ENCODE results near the gene OST4.
"Not testable (repeated sequence)": the region's sequence is repeated elsewhere in the genome, so short reads cannot be mapped to it uniquely, and the experiment has no call there.

Gene OST4

GRCh38 chr2:27079233-27080139, 8.0 kb upstream of the OST4 start:
- no peak for DNase-seq (ENCODE audit: low read depth in 2 of 2)

GRCh38 chr2:27078267-27079194, 7.1 kb upstream of the OST4 start, which contains the start of gene EMILIN1:
TSS of gene EMILIN1 (plus strand) at chr2:27078615. CDS start at chr2:27079066, 451 bp downstream.
- no peak for DNase-seq (ENCODE audit: low read depth in 2 of 2)

GRCh38 chr2:27077231-27077630, 5.8 kb upstream of the OST4 start:
- DNase-seq (ENCODE audit: low read depth in 2 of 2) = no peak

- DNase-seq (ENCODE audit: low read depth in 2 of 2) = no peak
Measured at GRCh38 chr2:27076323-27076722, 4.9 kb upstream of the OST4 start.

- not testable (repeated sequence) for DNase-seq (ENCODE audit: low read depth in 2 of 2)
Measured at GRCh38 chr2:27075566-27075871, 4.1 kb upstream of the OST4 start.

GRCh38 chr2:27074738-27075565, 3.5 kb upstream of the OST4 start:
- no peak for DNase-seq (ENCODE audit: low read depth in 2 of 2)

GRCh38 chr2:27073782-27074181, 2.3 kb upstream of the OST4 start:
- no peak for DNase-seq (ENCODE audit: low read depth in 2 of 2)

GRCh38 chr2:27072920-27073319, 1.5 kb upstream of the OST4 start:
- no peak for DNase-seq (ENCODE audit: low read depth in 2 of 2)

- no peak for DNase-seq (ENCODE audit: low read depth in 2 of 2)
Measured at GRCh38 chr2:27071990-27072830, 756 bp upstream of the OST4 start.

GRCh38 chr2:27070653-27071276, 689 bp downstream of the OST4 start:
- no peak for DNase-seq (ENCODE audit: low read depth in 2 of 2)

GRCh38 chr2:27069961-27070618, 1.4 kb downstream of the OST4 start:
- no peak for DNase-seq (ENCODE audit: low read depth in 2 of 2)

- no peak for DNase-seq (ENCODE audit: low read depth in 2 of 2)
Measured at GRCh38 chr2:27069436-27069835, 2.0 kb downstream of the OST4 start.

- no peak for DNase-seq (ENCODE audit: low read depth in 2 of 2)
Measured at GRCh38 chr2:27067385-27067784, 4.1 kb downstream of the OST4 start.

GRCh38 chr2:27065128-27065527, 6.3 kb downstream of the OST4 start:
- no peak for DNase-seq (ENCODE audit: low read depth in 2 of 2)

GRCh38 chr2:27060323-27060722, 11.1 kb downstream of the OST4 start:
- no peak for DNase-seq (ENCODE audit: low read depth in 2 of 2)

- no peak for DNase-seq (ENCODE audit: low read depth in 2 of 2)
Measured at GRCh38 chr2:27059141-27059820, 12.2 kb downstream of the OST4 start.

GRCh38 chr2:27058210-27058609, 13.2 kb downstream of the OST4 start:
- no peak for DNase-seq (ENCODE audit: low read depth in 2 of 2)

- DNase-seq (ENCODE audit: low read depth in 2 of 2) = no peak
Measured at GRCh38 chr2:27057184-27057583, 14.3 kb downstream of the OST4 start.

- no peak for DNase-seq (ENCODE audit: low read depth in 2 of 2)
Measured at GRCh38 chr2:27054721-27055120, 16.7 kb downstream of the OST4 start.

Measured in activated CD8-positive, alpha-beta memory T cell treated with anti-CD3 and anti-CD28 coated beads for 4 hours (primary cell).